Measurements from ENCODE around the gene NEUROD2.

Gene NEUROD2

DNA sequence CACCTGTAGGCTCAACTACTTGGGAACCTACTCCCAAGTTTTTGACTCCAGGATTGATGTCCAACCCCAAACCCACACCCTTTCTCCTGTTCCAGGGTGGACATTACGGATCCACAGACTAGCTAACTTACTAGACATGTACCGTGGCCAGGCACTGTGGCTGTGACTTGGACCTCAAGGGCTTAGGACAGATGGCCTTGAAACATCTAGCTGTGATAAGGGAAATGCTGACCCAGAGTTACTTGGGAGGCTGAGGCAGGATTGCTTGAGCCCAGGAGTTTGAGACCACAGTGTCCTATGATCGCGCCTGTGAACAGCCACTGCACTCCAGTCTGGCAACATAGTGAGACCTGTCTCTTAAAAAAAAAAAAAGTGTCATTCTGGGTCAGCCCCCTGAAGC, 33.4 kb upstream of the NEUROD2 start:
- no peak overlapping the region for H3K4me3 ChIP-seq (ENCODE audit: low read depth, low read length)

DNA sequence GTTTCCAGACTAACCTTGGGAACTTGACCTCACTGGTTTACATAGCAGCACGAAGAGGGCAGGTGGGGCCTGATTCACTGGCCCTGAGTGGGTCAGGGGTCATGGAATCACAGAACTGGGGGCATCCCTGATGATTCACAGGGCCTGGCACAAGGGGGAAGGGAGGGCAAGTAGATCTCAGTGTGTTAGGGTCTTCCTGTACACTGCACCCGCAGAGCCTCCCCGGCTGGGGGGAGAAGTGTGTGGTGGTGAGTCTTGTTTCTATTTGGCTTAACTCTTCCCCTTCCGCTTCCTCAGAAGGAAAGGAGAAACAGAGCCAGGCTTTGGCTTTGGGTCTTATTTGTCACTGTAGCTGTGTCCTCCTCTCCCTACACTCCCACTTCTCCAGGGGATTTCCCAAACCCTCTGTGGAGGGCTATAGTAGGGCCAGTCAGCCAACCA, 32.9 kb upstream of the NEUROD2 start:
- TF ChIP-seq, protein P1, sequence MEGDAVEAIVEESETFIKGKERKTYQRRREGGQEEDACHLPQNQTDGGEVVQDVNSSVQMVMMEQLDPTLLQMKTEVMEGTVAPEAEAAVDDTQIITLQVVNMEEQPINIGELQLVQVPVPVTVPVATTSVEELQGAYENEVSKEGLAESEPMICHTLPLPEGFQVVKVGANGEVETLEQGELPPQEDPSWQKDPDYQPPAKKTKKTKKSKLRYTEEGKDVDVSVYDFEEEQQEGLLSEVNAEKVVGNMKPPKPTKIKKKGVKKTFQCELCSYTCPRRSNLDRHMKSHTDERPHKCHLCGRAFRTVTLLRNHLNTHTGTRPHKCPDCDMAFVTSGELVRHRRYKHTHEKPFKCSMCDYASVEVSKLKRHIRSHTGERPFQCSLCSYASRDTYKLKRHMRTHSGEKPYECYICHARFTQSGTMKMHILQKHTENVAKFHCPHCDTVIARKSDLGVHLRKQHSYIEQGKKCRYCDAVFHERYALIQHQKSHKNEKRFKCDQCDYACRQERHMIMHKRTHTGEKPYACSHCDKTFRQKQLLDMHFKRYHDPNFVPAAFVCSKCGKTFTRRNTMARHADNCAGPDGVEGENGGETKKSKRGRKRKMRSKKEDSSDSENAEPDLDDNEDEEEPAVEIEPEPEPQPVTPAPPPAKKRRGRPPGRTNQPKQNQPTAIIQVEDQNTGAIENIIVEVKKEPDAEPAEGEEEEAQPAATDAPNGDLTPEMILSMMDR (conservative IDR thresholded peaks at IDR 0.05; ENCODE audit: low read depth, low read length) = no peak
- no peak overlapping the region for H3K4me3 ChIP-seq (ENCODE audit: low read depth, low read length)
- no peak for DNase-seq (ENCODE audit: low read depth)

More for the DNA sequence above, 33.4 kb upstream of the NEUROD2 start:
- DNase-seq (ENCODE audit: low read depth) = no peak
- TF ChIP-seq, protein P1 (conservative IDR thresholded peaks at IDR 0.05; ENCODE audit: low read depth, low read length) = no peak

DNA sequence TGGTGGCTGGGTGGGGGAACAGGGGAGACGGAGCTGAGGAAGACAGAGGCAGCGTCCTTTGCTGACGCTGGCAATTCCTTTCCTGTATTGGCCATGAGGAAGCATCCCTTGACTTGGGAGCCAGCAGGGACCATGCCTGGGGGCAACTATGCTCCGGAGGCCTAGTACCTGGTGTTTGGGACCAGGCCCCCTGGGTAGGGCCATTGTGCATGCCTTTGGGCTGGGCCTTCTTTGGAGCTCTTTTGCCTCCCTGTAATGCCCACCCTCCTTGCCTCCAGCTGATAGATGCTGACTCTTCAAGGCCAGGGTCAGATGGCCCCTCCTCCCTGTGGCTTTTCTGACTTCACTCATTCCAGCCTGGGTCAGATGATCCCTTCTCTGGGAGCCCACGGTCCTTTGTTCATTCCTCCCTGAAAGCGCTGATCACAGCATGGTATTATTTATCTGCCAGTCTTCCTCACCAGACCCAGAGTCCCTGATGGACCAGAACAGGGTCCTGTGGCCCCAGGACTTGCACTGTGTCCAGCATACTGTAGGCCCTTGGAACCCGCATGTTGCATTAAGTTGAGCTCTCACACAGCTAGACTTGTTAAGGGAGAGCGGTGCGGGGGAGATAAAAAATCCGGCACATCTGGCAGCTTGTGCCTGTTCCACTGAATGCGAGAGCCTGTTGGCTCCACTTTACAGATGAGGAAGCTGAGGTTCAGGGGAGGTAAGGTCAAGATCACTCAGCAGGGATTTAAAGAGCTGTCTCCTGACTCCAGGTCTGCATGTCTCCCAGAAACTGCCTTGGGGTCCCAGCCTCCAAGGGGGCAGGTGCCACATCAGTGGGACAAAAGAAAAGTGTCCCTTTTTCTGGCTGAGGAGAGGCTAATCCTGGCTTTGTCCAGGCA, 32.1 kb upstream of the NEUROD2 start:
- peak; percentile 44 for DNase-seq (ENCODE audit: low read depth)
- TF ChIP-seq, protein P1 (conservative IDR thresholded peaks at IDR 0.05; ENCODE audit: low read depth, low read length) = no peak
- no peak overlapping the region for H3K4me3 ChIP-seq (ENCODE audit: low read depth, low read length)

DNA sequence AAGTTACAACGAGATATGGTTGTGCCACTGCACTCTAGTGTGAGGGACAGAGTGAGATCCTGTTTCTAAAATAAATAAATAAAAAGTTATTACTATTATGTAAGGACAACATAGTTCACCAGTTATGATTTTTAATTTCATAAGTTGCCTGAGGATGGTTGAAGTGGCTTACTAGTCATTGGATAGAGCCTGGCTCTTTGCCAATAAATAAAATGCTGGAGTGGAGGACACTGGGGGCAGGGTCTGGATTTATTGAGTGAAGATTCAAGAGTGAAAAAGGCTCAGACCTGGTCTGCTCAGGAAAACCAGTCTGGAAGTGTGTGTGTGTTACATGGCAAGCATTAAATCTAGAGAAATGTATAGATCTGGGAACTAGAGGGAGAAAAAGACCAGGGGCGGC, 31.3 kb upstream of the NEUROD2 start:
- H3K4me3 ChIP-seq (ENCODE audit: low read depth, low read length) = no peak overlapping the region
- DNase-seq (ENCODE audit: low read depth) = no peak
- TF ChIP-seq, protein P1 (conservative IDR thresholded peaks at IDR 0.05; ENCODE audit: low read depth, low read length) = no peak

DNA sequence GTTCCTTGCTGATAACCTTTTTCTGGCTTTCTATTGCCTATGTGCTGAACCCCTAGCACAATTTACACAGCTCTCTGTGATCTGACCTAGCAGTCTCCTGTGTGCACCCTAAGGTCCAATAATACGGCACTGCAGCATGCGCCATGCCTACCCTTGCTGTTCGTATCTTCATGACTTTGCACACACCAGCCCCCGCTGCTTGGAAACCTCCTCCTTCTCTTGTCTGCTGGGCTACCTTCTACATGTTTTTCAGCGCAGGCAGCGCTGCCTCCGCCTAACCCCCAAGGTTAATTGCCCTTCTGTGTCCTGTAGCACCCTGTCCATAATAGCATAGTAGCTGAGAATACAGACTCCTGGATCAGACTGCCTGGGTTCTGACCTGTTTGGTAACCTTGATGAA, 30.6 kb upstream of the NEUROD2 start:
- H3K4me3 ChIP-seq (ENCODE audit: low read depth, low read length) = peak overlapping the region; percentile 96
- TF ChIP-seq, protein P1 (conservative IDR thresholded peaks at IDR 0.05; ENCODE audit: low read depth, low read length) = no peak
- DNase-seq (ENCODE audit: low read depth) = no peak

DNA sequence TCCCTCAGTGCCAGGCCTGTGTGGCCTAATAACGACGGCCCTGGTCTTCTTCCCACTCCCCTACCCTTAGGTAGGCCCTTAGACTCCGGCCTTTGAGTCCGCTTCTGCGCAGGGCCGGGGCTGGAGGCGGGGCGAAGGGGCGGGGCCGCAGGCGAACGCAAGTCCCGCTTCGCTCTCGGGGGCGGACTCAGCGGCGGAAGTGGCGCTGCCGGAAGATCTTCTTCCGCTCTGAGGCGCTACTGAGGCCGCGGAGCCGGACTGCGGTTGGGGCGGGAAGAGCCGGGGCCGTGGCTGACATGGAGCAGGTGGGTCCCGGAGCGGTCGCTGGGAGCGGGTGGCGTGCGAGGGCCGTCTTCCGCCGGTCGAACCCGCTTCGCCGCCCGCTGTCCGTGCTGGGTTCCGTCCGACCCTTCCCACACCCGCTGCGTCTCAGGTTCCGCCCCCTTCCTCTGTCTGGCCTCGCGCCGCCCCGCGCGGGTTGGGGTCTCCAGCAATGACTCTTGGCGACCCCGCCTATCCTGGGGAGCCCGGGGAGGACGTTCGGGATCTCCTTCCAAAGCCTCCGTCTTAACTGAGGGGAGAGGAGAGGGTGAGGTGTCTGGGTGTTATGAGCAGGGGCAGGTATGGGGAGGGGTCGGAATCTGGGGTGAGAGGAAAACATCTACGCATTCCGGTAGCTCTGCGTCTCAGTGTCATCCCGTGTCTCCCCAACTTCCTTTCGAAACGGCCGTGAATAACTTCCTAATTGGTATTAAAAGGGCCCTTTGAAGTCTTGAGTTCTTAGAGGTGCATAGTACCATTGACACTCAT, 29.4 kb upstream of the NEUROD2 start, which contains the start of gene STARD3:
TSS of gene STARD3 (plus strand) at position 218 of the 810 bp plus-strand sequence. CDS start 16,388 bp downstream, outside the sequence.
- TF ChIP-seq, protein P1 (conservative IDR thresholded peaks at IDR 0.05; ENCODE audit: low read depth, low read length) = no peak
- DNase-seq (ENCODE audit: low read depth) = peak; percentile 91
- peak within 1 kb of the TSS; percentile 96 for H3K4me3 ChIP-seq (ENCODE audit: low read depth, low read length)

Measured in choroid plexus epithelial cell (primary cell).